GM23248 (cell line): Measurements from ENCODE around the gene NID2. TPM values are rescaled to one million over a fixed set of nuclear protein-coding genes. Genes with fewer than 3 reads are reported as not detected.

Source experiments
- DNase-seq: peaks from one replicate; pipeline ENCODE4 v3.0.0-alpha.2; 2015
- H2AFZ ChIP-seq: fragments of 200-600 bp; sonication (generic); 2 replicates; pipeline ENCODE4 v1.6.1; 2016; ENCODE audit warnings: antibody characterized with exemption
- H3F3A ChIP-seq: fragments of 200-600 bp; sonication (generic); 2 replicates; pipeline ENCODE4 v1.6.1; 2016; ENCODE audit warnings: mild to moderate bottlenecking, antibody characterized with exemption, mixed run types; ENCODE audit not compliant: insufficient read depth
- H3K27ac ChIP-seq: fragments of 200-600 bp; sonication (generic); 2 replicates; pipeline ENCODE4 v1.5.1; 2016; ENCODE audit warnings: mild to moderate bottlenecking
- H3K27me3 ChIP-seq: fragments of 200-600 bp; sonication (generic); replicated peaks from 2 replicates; pipeline ENCODE4 v1.6.1; 2016; ENCODE audit warnings: mild to moderate bottlenecking; ENCODE audit not compliant: insufficient read depth
- H3K36me3 ChIP-seq: fragments of 200-600 bp; sonication (generic); 2 replicates; pipeline ENCODE4 v1.6.1; 2016; ENCODE audit warnings: low read depth, mild to moderate bottlenecking
- H3K4me1 ChIP-seq: fragments of 200-600 bp; sonication (generic); 2 replicates; pipeline ENCODE4 v1.6.1; 2016; ENCODE audit warnings: mild to moderate bottlenecking; ENCODE audit not compliant: insufficient read depth
- H3K4me2 ChIP-seq: fragments of 200-600 bp; sonication (generic); one replicate; pipeline ENCODE4 v1.6.1; 2016; ENCODE audit warnings: mild to moderate bottlenecking; ENCODE audit not compliant: unreplicated experiment
- H3K4me3 ChIP-seq: fragments of 200-600 bp; sonication (generic); 2 replicates; pipeline ENCODE4 v1.5.1; 2016; ENCODE audit warnings: mild to moderate bottlenecking
- H3K79me2 ChIP-seq: fragments of 200-600 bp; sonication (generic); 2 replicates; pipeline ENCODE4 v1.6.1; 2016; ENCODE audit warnings: mild to moderate bottlenecking; ENCODE audit not compliant: insufficient read depth
- H3K9ac ChIP-seq: fragments of 200-600 bp; sonication (generic); 2 replicates; pipeline ENCODE4 v1.6.1; 2016; ENCODE audit warnings: mild to moderate bottlenecking
- H3K9me2 ChIP-seq: fragments of 200-600 bp; sonication (generic); 2 replicates; pipeline ENCODE4 v1.6.1; 2016; ENCODE audit warnings: mixed run types, mild to moderate bottlenecking, moderate library complexity; ENCODE audit not compliant: insufficient read depth
- H3K9me3 ChIP-seq: fragments of 200-600 bp; sonication (generic); one replicate; pipeline ENCODE4 v1.6.1; 2017; ENCODE audit warnings: low read depth
- H4K20me1 ChIP-seq: fragments of 200-600 bp; sonication (generic); 2 replicates; pipeline ENCODE4 v1.6.0; 2016; ENCODE audit not compliant: insufficient read depth
- EZH2 ChIP-seq: fragments of 200-600 bp; sonication (generic); IDR thresholded peaks from 2 replicates; pipeline ENCODE4 v1.6.1; 2018; ENCODE audit warnings: antibody characterized with exemption, mild to moderate bottlenecking; ENCODE audit not compliant: insufficient read depth, poor library complexity, severe bottlenecking
- EZH2phosphoT487 ChIP-seq: fragments of 200-600 bp; sonication (generic); IDR thresholded peaks from 2 replicates; pipeline ENCODE4 v1.6.1; 2018; ENCODE audit warnings: antibody characterized with exemption, moderate library complexity, mild to moderate bottlenecking, low read depth; ENCODE audit not compliant: insufficient read depth
- WGBS, 2 experiments: methylation state at CpG; one replicate each; pipeline ENCODE4 v1.1.6; 2015 to 2017; ENCODE audit warnings: low lambda C conversion rate in 2 of 2, low coverage in 1 of 2; ENCODE audit errors: missing lambda C conversion rate in 2 of 2; 5-methylcytosine and 5-hydroxymethylcytosine counted together
- in situ Hi-C: fragments of 300-500 bp; cut with MboI; formaldehyde crosslinking; loops from 2 replicates; pipeline ENCODE4 v1.15.0; 2020
- polyA plus RNA-seq: library from polyadenylated mRNA; unstranded; fragments of >200 nt; fragmentation: Nextera tagmentation; extraction: Ambion mirVana; gene quantifications from 2 replicates; pipeline ENCODE4 v1.2.1, GENCODE V29; 2016
- total RNA-seq: library from RNA; depleted of rRNA; stranded (reverse); fragments of >200 nt; shearing (Covaris generic); gene quantifications from 2 replicates; pipeline ENCODE4 v1.2.3, GENCODE V29; 2014

Gene NID2
- total and polyA plus RNA-seq, 2 experiments from 2014 or later, result 39.8 to 59.8 TPM

- Histone ChIP-seq H4K20me1 (no peaks in the 10 kb centered on the region), H3K79me2 (peaks cover 62% of the 10 kb centered on the region), H3K9me3 (no peaks in the 10 kb centered on the region), H2AFZ (no peak overlapping the region), H3K9me2 (no peaks in the 10 kb centered on the region), H3K27me3 (no peaks in the 10 kb centered on the region), H3K27ac (peak overlapping the region; percentile 84), H3K4me2 (peak overlapping the region; percentile 54), H3K4me3 (peak overlapping the region; percentile 20; the same call in 1 of the 2 replicates), H3F3A (peaks cover 8% of the 10 kb centered on the region), H3K9ac (peak overlapping the region; percentile 59), H3K4me1 (peaks cover 32% of the 10 kb centered on the region), H3K36me3 (peaks cover 3% of the 10 kb centered on the region; the same call in 1 of the 2 replicates)
- 62 to 67% methylated on average over 11 of the region's 11 CpGs for WGBS, 2 experiments
- TF ChIP-seq EZH2, result no peak
- no peak for TF ChIP-seq EZH2phosphoT487
- in situ Hi-C loops, result no loop called here
- DNase-seq, result peak; percentile 97
These were observed 23.9 kb downstream of the NID2 start for GRCh38 chr14:52044791-52045522.

GRCh38 chr14:52043690-52044089 lies 25.2 kb downstream of the NID2 start:
- WGBS, 2 experiments, result 80 to 81% methylated on average over 4 to 5 of the region's 5 CpGs
- no peak for TF ChIP-seq EZH2
- no peak for TF ChIP-seq EZH2phosphoT487
- H3K9me3 ChIP-seq, result no peaks in the 10 kb centered on the region
- H3K27ac ChIP-seq, result no peak overlapping the region
- no peaks in the 10 kb centered on the region for H4K20me1 ChIP-seq
- no peak overlapping the region for H2AFZ ChIP-seq
- H3F3A ChIP-seq, result peaks cover 8% of the 10 kb centered on the region
- DNase-seq, result peak; percentile 48
- no peak overlapping the region for H3K4me3 ChIP-seq
- H3K9ac ChIP-seq, result no peak overlapping the region
- H3K9me2 ChIP-seq, result no peaks in the 10 kb centered on the region
- in situ Hi-C loops, result no loop called here
- peaks cover 25% of the 10 kb centered on the region for H3K4me1 ChIP-seq
- peaks cover 3% of the 10 kb centered on the region for H3K36me3 ChIP-seq
- no peak overlapping the region for H3K4me2 ChIP-seq
- peaks cover 52% of the 10 kb centered on the region for H3K79me2 ChIP-seq
- no peaks in the 10 kb centered on the region for H3K27me3 ChIP-seq

- H3K4me2 ChIP-seq, result no peak overlapping the region
- peaks cover 8% of the 10 kb centered on the region for H3F3A ChIP-seq
- WGBS, 2 experiments, result 65 to 66% methylated on average over 8 of the region's 8 CpGs
- no peak for TF ChIP-seq EZH2phosphoT487
- no peak for TF ChIP-seq EZH2
- H3K4me1 ChIP-seq, result peaks cover 21% of the 10 kb centered on the region
- H3K4me3 ChIP-seq, result no peak overlapping the region
- H3K9me2 ChIP-seq, result no peaks in the 10 kb centered on the region
- in situ Hi-C loops, result no loop called here
- no peaks in the 10 kb centered on the region for H4K20me1 ChIP-seq
- H3K36me3 ChIP-seq, result peaks cover 3% of the 10 kb centered on the region
- no peak overlapping the region for H2AFZ ChIP-seq
- no peaks in the 10 kb centered on the region for H3K27me3 ChIP-seq
- H3K79me2 ChIP-seq, result peaks cover 41% of the 10 kb centered on the region
- no peak for DNase-seq
- H3K27ac ChIP-seq, result no peak overlapping the region
- H3K9ac ChIP-seq, result no peak overlapping the region
- H3K9me3 ChIP-seq, result no peaks in the 10 kb centered on the region
These were observed 26.2 kb downstream of the NID2 start for GRCh38 chr14:52042371-52043289.

- H2AFZ ChIP-seq, result no peak overlapping the region
- peaks cover 23% of the 10 kb centered on the region for H3K79me2 ChIP-seq
- peaks cover 16% of the 10 kb centered on the region for H3K36me3 ChIP-seq
- no peak overlapping the region for H3K4me3 ChIP-seq
- no peaks in the 10 kb centered on the region for H4K20me1 ChIP-seq
- DNase-seq, result no peak
- 92 to 94% methylated on average over 6 to 7 of the region's 7 CpGs for WGBS, 2 experiments
- H3K27ac ChIP-seq, result no peak overlapping the region
- no peaks in the 10 kb centered on the region for H3K9me2 ChIP-seq
- no peak for TF ChIP-seq EZH2
- TF ChIP-seq EZH2phosphoT487, result no peak
- H3K9me3 ChIP-seq, result no peaks in the 10 kb centered on the region
- no peak overlapping the region for H3K9ac ChIP-seq
- H3F3A ChIP-seq, result peaks cover 8% of the 10 kb centered on the region
- H3K27me3 ChIP-seq, result no peaks in the 10 kb centered on the region
- peaks cover 12% of the 10 kb centered on the region for H3K4me1 ChIP-seq
- in situ Hi-C loops, result no loop called here
- no peak overlapping the region for H3K4me2 ChIP-seq
These were observed 28.3 kb downstream of the NID2 start for GRCh38 chr14:52040598-52040997.
